Uterus (tissue), 2 donors: ENCODE measurements around the gene ARHGAP44.

ENCODE experiments used
- POLR2A ChIP-seq, 2 donors: fragments of 450-650 bp; IDR thresholded peaks; one replicate each; pipeline ENCODE4 v1.6.1; 2016; ENCODE audit warnings: antibody characterized with exemption in 2 of 2, mild to moderate bottlenecking in 1 of 2, moderate library complexity in 1 of 2
- TF ChIP-seq, protein P1 (sequence below), 4 experiments: fragments of 200-600 bp in 2 of 4; fragments of 450-650 bp in 2 of 4; sonication (generic) in 2 of 4; IDR thresholded peaks; one replicate each; pipeline ENCODE4 v1.5.1; 2016 to 2019; ENCODE audit warnings: antibody characterized with exemption in 4 of 4, mild to moderate bottlenecking in 2 of 4, moderate library complexity in 1 of 4

DNA sequence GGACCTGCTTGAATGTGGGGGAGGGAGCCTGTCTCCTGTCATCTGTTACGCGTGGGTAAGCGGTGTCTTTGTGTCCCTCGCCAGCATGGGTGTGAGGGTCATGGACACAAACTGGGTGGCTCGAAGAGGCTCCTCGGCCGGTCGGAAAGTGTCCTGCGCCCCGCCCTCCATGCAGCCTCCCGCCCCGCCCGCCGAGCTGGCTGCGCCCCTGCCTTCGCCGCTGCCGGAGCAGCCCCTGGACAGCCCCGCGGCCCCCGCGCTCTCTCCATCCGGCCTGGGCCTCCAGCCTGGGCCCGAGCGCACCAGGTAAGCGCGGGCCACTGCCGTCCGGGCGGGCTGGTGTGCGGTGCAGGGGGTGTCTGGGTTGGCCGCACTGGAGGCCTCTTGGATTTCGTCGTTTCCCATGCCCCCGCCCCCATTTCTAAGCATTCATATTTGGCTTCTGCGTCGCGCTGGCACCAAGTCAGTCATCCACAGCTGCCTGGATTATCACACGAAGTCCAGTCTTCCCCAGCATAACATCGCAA lies 184.8 kb downstream of the ARHGAP44 start:
- TF ChIP-seq, protein P1, sequence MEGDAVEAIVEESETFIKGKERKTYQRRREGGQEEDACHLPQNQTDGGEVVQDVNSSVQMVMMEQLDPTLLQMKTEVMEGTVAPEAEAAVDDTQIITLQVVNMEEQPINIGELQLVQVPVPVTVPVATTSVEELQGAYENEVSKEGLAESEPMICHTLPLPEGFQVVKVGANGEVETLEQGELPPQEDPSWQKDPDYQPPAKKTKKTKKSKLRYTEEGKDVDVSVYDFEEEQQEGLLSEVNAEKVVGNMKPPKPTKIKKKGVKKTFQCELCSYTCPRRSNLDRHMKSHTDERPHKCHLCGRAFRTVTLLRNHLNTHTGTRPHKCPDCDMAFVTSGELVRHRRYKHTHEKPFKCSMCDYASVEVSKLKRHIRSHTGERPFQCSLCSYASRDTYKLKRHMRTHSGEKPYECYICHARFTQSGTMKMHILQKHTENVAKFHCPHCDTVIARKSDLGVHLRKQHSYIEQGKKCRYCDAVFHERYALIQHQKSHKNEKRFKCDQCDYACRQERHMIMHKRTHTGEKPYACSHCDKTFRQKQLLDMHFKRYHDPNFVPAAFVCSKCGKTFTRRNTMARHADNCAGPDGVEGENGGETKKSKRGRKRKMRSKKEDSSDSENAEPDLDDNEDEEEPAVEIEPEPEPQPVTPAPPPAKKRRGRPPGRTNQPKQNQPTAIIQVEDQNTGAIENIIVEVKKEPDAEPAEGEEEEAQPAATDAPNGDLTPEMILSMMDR (IDR thresholded peaks at IDR 0.05) = no peak
- no peak for TF ChIP-seq POLR2A (IDR thresholded peaks at IDR 0.05)
